Occipital lobe (tissue), 2 donors: Measurements from ENCODE around the gene NOD1. TPM values are rescaled to one million over a fixed set of nuclear protein-coding genes. Genes with fewer than 3 reads are reported as not detected.

Source experiments
- DNase-seq: peaks from one replicate; lab custom pipeline; 2025; lab: John Stamatoyannopoulos, UW
- total RNA-seq: library from RNA; depleted of rRNA; stranded (reverse); fragments of >200 nt; gene quantifications from one replicate; pipeline ENCODE4 v1.2.3, GENCODE V29; 2014

Gene NOD1
- total RNA-seq, 1 donor from 2014 or later = 1.9 TPM

DNA sequence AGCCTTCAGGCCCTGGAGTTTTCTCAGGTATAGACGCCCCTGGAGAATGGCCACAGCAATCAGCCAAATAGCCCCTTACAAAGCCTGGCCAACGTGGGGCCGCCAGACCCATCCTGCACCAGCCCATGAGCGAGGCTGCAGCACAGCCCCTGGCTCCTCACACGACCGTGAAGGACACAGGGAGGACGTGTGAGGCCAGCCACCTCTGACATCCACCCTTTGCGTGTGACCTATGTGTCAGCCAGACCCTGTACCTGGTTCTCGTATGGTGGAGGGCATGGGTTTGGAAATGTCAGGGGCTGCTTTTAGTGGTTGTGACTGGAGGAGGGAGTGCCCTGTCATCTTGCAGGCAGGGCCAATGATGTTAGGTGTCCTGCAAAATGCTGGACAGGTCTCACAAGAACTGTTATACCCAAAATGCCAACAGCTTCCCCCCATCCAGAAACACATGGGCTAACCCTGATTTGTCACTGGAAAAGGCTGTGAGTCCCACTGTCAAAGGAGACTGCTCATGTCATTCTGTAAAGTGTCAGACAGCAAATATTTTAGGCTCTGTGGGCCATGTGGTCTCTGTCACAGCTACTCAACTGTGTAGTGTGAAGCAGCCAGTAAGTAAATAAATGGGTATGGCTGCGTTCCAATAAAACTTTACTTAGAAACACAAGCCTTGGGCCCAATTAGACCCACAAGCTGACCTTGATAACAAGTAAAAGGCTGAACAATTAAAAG lies 30.0 kb downstream of the NOD1 start:
- no peak for DNase-seq

DNA sequence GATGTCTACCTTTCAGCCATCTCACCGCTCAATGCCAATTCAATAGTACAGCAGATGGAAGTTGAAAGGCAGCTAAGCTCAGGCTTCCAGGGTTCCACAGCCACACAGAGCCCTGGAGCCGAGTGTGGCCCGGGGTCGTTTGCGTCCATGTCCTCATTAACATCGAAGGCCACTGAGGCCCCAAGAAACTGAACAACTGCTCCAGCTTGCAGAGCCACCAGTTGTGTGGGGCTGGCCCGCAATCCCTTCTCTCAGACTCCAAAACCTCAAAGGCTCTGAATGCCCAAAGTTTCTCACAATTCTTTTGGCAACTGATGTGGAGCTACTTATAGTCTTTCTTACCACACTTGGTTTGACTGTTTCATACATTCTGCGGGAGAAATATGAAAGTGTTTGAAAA lies 31.1 kb downstream of the NOD1 start:
- DNase-seq = no peak

DNA sequence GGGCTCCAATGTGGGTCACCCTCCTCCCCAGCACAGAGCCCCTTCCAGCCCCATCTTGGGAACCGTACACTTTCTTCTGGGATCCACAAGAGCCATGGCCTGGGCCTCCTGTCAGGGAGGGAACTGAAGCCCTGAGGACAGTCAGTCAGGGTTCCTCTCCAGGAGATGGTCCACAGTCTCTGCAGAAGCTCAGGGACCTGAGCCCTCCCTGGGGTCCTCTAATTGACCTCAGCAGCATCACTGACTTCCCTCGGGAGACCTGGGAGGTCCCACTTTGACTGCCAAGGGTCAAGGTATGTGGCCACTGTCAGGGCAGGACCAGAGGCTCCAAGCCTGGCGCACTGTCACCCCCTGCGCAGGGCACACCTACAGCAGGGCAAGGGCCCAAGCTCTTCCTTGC lies 32.3 kb downstream of the NOD1 start:
- no peak for DNase-seq

DNA sequence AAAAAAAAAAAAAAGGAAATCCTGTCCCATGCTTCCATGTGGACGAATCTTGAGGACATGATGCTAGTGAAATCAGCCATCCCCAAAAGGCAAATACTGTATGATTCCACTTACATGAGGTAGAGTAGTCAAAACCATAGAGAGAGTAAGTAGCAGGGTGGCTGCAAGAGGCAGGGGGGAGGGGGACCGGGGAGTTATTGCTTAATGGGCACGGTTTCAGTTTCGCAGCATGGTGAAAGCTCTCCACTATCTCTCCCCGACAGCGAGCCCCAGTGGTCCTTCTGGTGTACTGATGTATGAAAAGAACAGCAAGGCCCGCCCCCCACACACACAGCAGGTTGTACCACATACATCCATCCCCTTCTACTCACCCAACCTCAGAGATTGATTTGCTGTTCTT lies 32.8 kb downstream of the NOD1 start:
- no peak for DNase-seq

- DNase-seq = no peak
These were observed 40.6 kb downstream of the NOD1 start for GRCh38 chr7:30437823-30438574.

GRCh38 chr7:30436518-30436917 lies 42.1 kb downstream of the NOD1 start:
- DNase-seq = no peak

DNA sequence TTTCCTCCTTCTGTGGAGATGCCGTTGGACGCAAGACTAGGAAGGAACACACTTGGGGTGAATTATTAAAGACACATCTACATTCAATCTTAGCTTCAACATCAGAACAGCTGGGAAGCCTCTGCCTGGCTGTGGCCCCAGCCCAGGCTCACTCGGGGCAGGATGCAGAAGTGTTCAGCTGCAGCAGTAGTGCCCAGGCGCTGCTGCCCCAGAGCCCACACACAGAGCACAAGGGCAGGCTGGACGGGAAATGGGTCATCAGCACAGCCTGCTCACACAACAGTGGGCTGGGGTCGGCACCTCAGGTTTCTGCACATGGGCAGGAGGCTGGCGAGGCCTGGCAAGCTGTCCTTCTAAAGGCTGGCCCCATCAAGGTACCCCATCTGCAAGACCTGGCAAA lies 42.5 kb downstream of the NOD1 start:
- DNase-seq = no peak

DNA sequence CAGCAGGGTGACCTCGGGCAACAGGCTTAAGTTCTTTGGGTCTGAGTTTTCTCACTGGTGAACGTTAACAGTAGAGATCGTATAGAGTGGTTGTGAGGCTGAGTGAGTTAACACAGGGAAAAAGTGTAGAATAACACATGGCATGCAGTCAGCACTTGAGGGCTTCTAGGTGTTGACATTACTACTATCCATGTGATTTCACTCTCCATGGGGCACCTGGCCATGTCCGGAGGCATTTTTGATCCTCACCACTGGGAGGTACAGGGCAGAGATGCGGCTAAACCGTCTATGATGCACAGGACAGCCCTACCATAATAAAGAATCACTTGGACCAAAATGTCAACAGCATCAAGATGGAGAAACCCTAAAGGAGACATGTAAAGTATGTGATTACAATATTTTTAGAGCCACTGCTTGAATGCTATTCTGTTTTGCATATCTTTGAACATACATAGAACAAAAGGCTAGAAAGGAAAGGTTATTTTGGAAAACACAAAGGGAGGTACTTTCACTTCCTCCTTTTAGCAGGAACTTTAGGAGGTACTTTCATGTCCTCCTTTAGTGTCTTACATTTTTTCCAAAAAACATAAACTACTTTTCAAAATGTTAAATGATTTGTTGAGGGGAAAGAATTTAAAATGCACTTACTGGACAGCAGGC lies 44.3 kb downstream of the NOD1 start:
- DNase-seq = no peak

DNA sequence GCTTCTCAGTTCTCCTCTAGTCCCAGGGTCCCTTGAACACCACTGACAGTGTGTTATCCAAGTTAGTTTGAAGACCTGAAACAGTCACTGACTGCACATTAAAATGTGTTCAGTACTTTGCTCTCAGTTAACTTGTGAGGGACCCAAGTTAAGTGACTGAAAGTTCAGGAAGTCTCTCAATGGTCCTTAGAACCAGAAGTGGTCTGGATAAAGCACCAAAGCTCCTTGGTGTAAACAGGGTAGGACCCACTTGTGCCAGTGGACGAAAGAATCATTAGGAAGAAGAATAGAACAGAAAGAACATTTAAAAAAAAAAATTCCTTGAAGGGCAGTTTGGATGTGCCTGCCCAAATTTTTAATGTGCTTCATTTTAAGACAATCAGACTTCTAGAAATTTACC lies 45.1 kb downstream of the NOD1 start:
- no peak for DNase-seq

DNA sequence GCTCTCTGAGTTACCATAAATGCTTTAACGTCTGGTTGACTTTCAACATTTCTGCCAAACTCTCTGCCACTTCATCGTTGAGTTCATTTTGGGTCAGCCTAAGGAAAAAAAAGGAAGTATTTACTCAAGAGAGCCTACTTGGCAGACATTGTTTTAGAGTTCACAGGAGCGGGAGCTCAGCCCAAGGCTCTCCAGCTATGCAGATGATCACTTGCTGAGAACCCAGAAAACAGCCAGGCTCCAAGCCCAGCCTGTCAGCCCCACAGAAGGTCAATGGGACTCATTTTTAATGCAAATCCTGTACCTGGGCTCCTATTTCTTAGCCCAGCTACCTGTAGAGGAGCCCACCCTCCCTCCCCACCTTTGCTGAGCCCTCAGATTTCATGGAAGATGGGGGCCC lies 45.5 kb downstream of the NOD1 start:
- no peak for DNase-seq

GRCh38 chr7:30430777-30431176 lies 47.8 kb downstream of the NOD1 start:
- DNase-seq = no peak

GRCh38 chr7:30430276-30430675 lies 48.3 kb downstream of the NOD1 start:
- DNase-seq = no peak

DNA sequence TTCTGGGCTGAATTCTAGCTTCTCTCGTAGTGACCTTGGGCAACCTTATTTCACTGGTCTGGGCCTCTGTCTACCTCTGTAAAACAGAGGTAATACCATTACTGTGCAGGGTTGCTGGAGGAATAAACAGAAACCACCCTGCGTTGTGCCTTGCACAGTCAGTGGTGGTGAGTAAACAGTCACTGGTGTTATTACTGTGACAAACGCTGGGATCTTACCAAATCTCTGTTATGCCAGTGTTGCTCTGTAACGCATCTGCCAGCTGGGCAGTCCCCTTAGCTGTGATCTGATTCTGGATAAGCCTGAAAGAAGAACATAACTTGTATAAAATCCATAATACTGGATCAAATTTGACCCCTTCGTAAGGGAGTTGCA lies 49.4 kb downstream of the NOD1 start:
- DNase-seq = no peak

GRCh38 chr7:30428246-30429155 lies 50.1 kb downstream of the NOD1 start:
- no peak for DNase-seq

GRCh38 chr7:30427296-30428070 lies 51.1 kb downstream of the NOD1 start:
- DNase-seq = no peak

GRCh38 chr7:30424506-30424905 lies 54.1 kb downstream of the NOD1 start:
- no peak for DNase-seq

- DNase-seq = no peak
These were observed 54.6 kb downstream of the NOD1 start for GRCh38 chr7:30423788-30424505.

DNA sequence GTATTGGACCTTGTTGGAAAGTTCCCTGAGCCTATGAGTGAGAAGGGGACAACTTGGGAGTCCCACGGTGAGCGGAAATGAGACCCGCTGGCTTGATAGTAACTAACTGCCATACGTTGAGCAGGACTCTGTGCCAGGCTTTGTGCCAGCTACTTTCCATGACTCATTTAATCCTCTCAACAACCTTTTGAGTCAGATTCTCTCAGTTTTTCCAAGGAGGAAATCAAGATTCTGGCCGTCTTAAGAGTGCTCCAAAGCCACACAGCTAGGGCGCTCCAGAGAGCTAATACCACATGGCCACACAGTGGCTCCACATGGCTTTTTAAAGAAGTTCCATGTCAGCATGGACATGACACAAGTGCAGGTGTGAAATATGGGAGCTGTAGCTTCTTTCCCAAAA lies 55.7 kb downstream of the NOD1 start:
- DNase-seq = no peak

DNA sequence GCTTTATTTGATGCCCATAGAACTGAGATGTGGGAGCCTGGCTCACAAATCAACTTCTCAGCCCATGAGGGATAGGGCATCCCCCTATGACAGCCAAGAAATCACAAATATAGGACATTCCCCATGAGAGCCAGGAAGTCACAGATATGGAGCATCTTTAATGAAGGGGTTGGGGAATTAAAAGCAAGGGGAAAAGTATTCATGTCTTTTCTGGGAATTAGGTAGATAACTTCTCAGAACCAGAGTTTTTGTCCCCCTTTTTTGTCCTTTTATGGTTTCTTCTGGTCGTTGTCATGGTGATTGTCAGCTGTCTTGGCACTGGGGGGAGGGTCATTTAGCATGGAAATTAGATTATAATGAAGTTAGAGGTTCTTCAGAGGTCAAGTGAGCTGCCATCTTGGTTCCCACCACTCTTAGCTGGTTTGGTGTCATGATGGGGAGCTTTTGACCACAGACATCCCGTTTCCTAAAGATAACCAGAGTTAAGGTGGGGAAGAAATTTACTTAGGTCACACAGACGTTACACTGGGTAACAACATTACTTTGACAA lies 56.9 kb downstream of the NOD1 start:
- no peak for DNase-seq

DNA sequence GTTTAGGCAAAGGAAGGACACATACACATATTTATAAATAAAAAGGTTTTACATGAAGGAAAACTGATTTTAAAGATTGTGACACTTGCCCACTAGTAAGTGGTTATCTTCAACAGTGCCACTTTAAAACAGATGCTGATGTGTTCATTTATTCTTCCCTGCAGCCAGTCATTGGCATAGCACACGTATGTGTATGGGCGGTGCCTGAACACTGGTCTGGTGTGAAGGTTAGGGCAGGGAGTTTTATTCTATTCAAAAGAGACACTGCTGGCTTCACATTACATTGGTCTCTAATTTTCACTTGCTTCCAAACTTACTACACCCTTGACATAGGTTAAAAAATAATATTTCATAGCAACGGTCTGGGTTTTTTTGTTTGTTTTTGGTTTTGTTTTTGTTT lies 57.9 kb downstream of the NOD1 start:
- DNase-seq = no peak
